Mucosa of descending colon (tissue), 3 donors: Measurements from ENCODE around the gene GSC2. TPM values are rescaled to one million over a fixed set of nuclear protein-coding genes. Genes with fewer than 3 reads are reported as not detected.
A peak's percentile ranks its signal among the peaks of the same experiment; 100 is the strongest.

Experiments used
- ATAC-seq: fragments of 200-7000 bp; cut with Tn5 transposase; one replicate; pipeline ENCODE4 v1.9.1; 2020; ENCODE audit warnings: mild to moderate bottlenecking, moderate library complexity
- DNase-seq, 3 donors: peaks; one replicate each; pipeline ENCODE4 v3.0.0-alpha.2; 2020
- H3K36me3 ChIP-seq: fragments of 200-600 bp; one replicate; pipeline ENCODE4 v1.8.0; 2021; ENCODE audit warnings: low read depth, mild to moderate bottlenecking
- H3K4me1 ChIP-seq: fragments of 200-600 bp; one replicate; pipeline ENCODE4 v1.8.0; 2021; ENCODE audit warnings: low read depth, mild to moderate bottlenecking
- H3K4me3 ChIP-seq: fragments of 200-600 bp; one replicate; pipeline ENCODE4 v1.8.0; 2021; ENCODE audit warnings: mild to moderate bottlenecking
- H3K9me3 ChIP-seq: fragments of 200-600 bp; one replicate; pipeline ENCODE4 v1.8.0; 2021; ENCODE audit warnings: mild to moderate bottlenecking
- CTCF ChIP-seq: fragments of 200-600 bp; IDR thresholded peaks from one replicate; pipeline ENCODE4 v1.8.0; 2022; ENCODE audit warnings: antibody characterized with exemption, mild to moderate bottlenecking
- intact Hi-C, 2 donors: fragments of 100-400 bp; cut with DNase I in 1 of 2; cut with micrococcal nuclease in 1 of 2; formaldehyde crosslinking; loops; one replicate each; pipeline versions ENCODE4 v1.11.0 to v1.11.1; 2022; cut with DNase I, micrococcal nuclease
- total RNA-seq, 3 donors: library from RNA; stranded (reverse); fragmentation: NEBNext Ultra II Directional in 2 of 3; extraction: Animal tissue kit (Norgen Biotek cat#: 25700) in 2 of 3; gene quantifications; one replicate each; pipeline versions ENCODE4 v1.2.1 to v1.2.4, GENCODE V29; 2021 to 2023
- donor health status: DM: no; HTN: no; CAD: no; lungs with moderate emphysema.
- donor health status: DM: no; HTN: no; CAD: no.
- donor health status: DM: no; HTN: yes; CAD: no.

Gene GSC2
- total RNA-seq, 3 donors from 2014 or later = not detected

GRCh38 chr22:19151329-19152191 is 1.5 kb upstream of the GSC2 start:
- Histone ChIP-seq H3K9me3 (no peaks in the 10 kb centered on the region), H3K4me1 (peaks cover 3% of the 10 kb centered on the region), H3K36me3 (no peaks in the 10 kb centered on the region), H3K4me3 (no peak overlapping the region)
- no peak for DNase-seq
- ATAC-seq = no peak
- intact Hi-C loops = no loop called here
- TF ChIP-seq CTCF = no peak

GRCh38 chr22:19150482-19151328 is 613 bp upstream of the GSC2 start:
- H3K4me3 ChIP-seq = no peak overlapping the region
- intact Hi-C loops = no loop called here
- TF ChIP-seq CTCF = no peak

GRCh38 chr22:19149047-19149883 is 827 bp downstream of the GSC2 start:
- ATAC-seq (no peak), DNase-seq (peak in 1 of 3 donors; percentile 26)
- H3K9me3 ChIP-seq = no peaks in the 10 kb centered on the region
- no peak overlapping the region for H3K4me3 ChIP-seq
- no peak for TF ChIP-seq CTCF
- intact Hi-C loops = no loop called here
- no peaks in the 10 kb centered on the region for H3K36me3 ChIP-seq
- peaks cover 3% of the 10 kb centered on the region for H3K4me1 ChIP-seq

More at GRCh38 chr22:19150482-19151328, 613 bp upstream of the GSC2 start:
- H3K4me1 ChIP-seq = peaks cover 3% of the 10 kb centered on the region
- no peaks in the 10 kb centered on the region for H3K36me3 ChIP-seq
- no peak for ATAC-seq
- no peak for DNase-seq
- H3K9me3 ChIP-seq = no peaks in the 10 kb centered on the region

- no peak for TF ChIP-seq CTCF
- DNase-seq (no peak), ATAC-seq (no peak)
- no peak overlapping the region for H3K4me3 ChIP-seq
- peaks cover 8% of the 10 kb centered on the region for H3K4me1 ChIP-seq
- intact Hi-C loops = no loop called here
- no peaks in the 10 kb centered on the region for H3K9me3 ChIP-seq
- H3K36me3 ChIP-seq = no peaks in the 10 kb centered on the region
These were observed 1.6 kb downstream of the GSC2 start for GRCh38 chr22:19148417-19149046.

GRCh38 chr22:19147195-19147780 is 2.8 kb downstream of the GSC2 start:
- intact Hi-C loops = no loop called here
- no peaks in the 10 kb centered on the region for H3K36me3 ChIP-seq
- H3K4me3 ChIP-seq = no peak overlapping the region
- no peaks in the 10 kb centered on the region for H3K9me3 ChIP-seq
- ATAC-seq (no peak), DNase-seq (no peak)
- H3K4me1 ChIP-seq = peaks cover 12% of the 10 kb centered on the region
- no peak for TF ChIP-seq CTCF
